Endodermal cell (in vitro differentiated cells): ENCODE results near the gene CRYL1. TPM values are rescaled to one million over a fixed set of nuclear protein-coding genes. Genes with fewer than 3 reads are reported as not detected.
"Not testable (repeated sequence)": the region's sequence is repeated elsewhere in the genome, so short reads cannot be mapped to it uniquely, and the experiment has no call there.

Experiments
- DNase-seq: peaks from one replicate; pipeline ENCODE4 v3.0.0-alpha.2; 2017
- H3K27ac ChIP-seq: 2 replicates; pipeline ENCODE4 v1.5.1; 2013; ENCODE audit warnings: mild to moderate bottlenecking, low read depth, low read length, moderate library complexity
- H3K27me3 ChIP-seq: 2 replicates; pipeline ENCODE4 v1.6.1; 2013; ENCODE audit warnings: mild to moderate bottlenecking, low read length, moderate library complexity; ENCODE audit not compliant: insufficient read depth, control insufficient read depth, poor library complexity, severe bottlenecking
- H3K36me3 ChIP-seq: 2 replicates; pipeline ENCODE4 v1.7.0; 2013; ENCODE audit warnings: mild to moderate bottlenecking, low read length, moderate library complexity; ENCODE audit not compliant: control insufficient read depth, insufficient read depth
- H3K4me1 ChIP-seq: one replicate; pipeline ENCODE4 v1.7.0; 2013; ENCODE audit warnings: low read length; ENCODE audit not compliant: control insufficient read depth, insufficient read depth
- H3K4me3 ChIP-seq: 2 replicates; pipeline ENCODE4 v1.5.1; 2013; ENCODE audit warnings: mild to moderate bottlenecking, low read length, moderate library complexity
- H3K9ac ChIP-seq: 2 replicates; pipeline ENCODE4 v1.6.1; 2013; ENCODE audit warnings: mild to moderate bottlenecking, low read length, moderate library complexity; ENCODE audit not compliant: poor library complexity, severe bottlenecking; ENCODE audit errors: extremely low read depth
- H3K9me3 ChIP-seq: 2 replicates; pipeline ENCODE4 v1.6.1; 2013; ENCODE audit warnings: mild to moderate bottlenecking, low read length, moderate library complexity; ENCODE audit not compliant: control insufficient read depth
- H3K27ac Mint-ChIP-seq: 2 replicates; pipeline ENCODE4 v1.8.0; 2020; ENCODE audit warnings: mixed read lengths
- H3K27me3 Mint-ChIP-seq: 2 replicates; pipeline ENCODE4 v1.8.0; 2021; ENCODE audit warnings: mild to moderate bottlenecking, mixed read lengths; ENCODE audit not compliant: insufficient read depth
- H3K36me3 Mint-ChIP-seq: 2 replicates; pipeline ENCODE4 v1.8.0; 2020; ENCODE audit warnings: low read depth, mixed read lengths
- H3K4me1 Mint-ChIP-seq: 2 replicates; pipeline ENCODE4 v1.8.0; 2020; ENCODE audit warnings: mixed read lengths
- H3K4me3 Mint-ChIP-seq: 2 replicates; pipeline ENCODE4 v1.8.0; 2020; ENCODE audit warnings: mild to moderate bottlenecking, moderate library complexity, mixed read lengths
- H3K9me3 Mint-ChIP-seq: 2 replicates; pipeline ENCODE4 v1.8.0; 2020; ENCODE audit warnings: mild to moderate bottlenecking, mixed read lengths
- WGBS, 2 experiments: methylation state at CpG; one replicate each; pipeline versions ENCODE4 v1.1.5 to v1.1.7; 2013; ENCODE audit warnings: missing lambda C conversion rate in 2 of 2, mixed read lengths in 1 of 2; ENCODE audit not compliant: insufficient coverage in 1 of 2, insufficient read length in 1 of 2; 5-methylcytosine and 5-hydroxymethylcytosine counted together
- total RNA-seq, 2 donors: library from RNA; stranded (reverse); fragmentation: NEBNext Ultra II Directional in 1 of 2; extraction: Animal tissue kit (Norgen Biotek cat#: 25700) in 1 of 2; gene quantifications; 2 replicates in 1 of 2; 3 replicates in 1 of 2; pipeline ENCODE4 v1.2.1, GENCODE V29; 2021
- TF ChIP-seq, protein P1 (sequence below): fragments of 200-600 bp; sonication (generic); conservative IDR thresholded peaks from 2 replicates; pipeline ENCODE4 v1.5.0; 2021; ENCODE audit warnings: antibody characterized with exemption, mild to moderate bottlenecking

CRYL1 gene
- total RNA-seq, 2 donors from 2014 or later: 1.7 to 4.1 TPM

DNA sequence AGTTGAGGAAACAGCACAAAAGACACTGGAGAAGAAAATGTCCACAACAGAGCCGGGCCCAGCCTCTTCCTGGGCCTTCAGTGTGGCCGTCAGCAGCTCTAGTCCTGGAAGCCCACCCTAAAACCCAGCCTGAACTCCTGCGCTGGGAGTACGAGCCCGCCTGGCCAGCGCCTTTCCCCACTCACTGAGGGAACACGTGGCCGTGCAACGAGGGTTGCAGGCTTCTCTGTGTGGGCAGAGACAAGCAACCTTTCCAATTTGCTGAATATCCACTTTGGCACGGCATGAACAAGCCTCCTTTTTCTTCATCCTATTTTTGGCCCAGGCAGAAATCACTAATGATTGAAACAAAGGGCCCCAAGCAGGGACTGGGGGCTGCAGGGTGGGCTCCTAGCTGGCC is 89.2 kb downstream of the CRYL1 start:
- Mint-ChIP-seq H3K4me1 (peaks cover 4% of the 10 kb centered on the region), H3K27me3 (peaks cover 35% of the 10 kb centered on the region), H3K36me3 (no peaks in the 10 kb centered on the region), H3K9me3 (no peaks in the 10 kb centered on the region), H3K27ac (no peak overlapping the region), H3K4me3 (no peak overlapping the region)
- H3K36me3 ChIP-seq: no peaks in the 10 kb centered on the region
- H3K9me3 ChIP-seq: no peaks in the 10 kb centered on the region
- TF ChIP-seq, protein P1, sequence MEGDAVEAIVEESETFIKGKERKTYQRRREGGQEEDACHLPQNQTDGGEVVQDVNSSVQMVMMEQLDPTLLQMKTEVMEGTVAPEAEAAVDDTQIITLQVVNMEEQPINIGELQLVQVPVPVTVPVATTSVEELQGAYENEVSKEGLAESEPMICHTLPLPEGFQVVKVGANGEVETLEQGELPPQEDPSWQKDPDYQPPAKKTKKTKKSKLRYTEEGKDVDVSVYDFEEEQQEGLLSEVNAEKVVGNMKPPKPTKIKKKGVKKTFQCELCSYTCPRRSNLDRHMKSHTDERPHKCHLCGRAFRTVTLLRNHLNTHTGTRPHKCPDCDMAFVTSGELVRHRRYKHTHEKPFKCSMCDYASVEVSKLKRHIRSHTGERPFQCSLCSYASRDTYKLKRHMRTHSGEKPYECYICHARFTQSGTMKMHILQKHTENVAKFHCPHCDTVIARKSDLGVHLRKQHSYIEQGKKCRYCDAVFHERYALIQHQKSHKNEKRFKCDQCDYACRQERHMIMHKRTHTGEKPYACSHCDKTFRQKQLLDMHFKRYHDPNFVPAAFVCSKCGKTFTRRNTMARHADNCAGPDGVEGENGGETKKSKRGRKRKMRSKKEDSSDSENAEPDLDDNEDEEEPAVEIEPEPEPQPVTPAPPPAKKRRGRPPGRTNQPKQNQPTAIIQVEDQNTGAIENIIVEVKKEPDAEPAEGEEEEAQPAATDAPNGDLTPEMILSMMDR: no peak
- DNase-seq: no peak
- H3K4me1 ChIP-seq: no peaks in the 10 kb centered on the region
- H3K9ac ChIP-seq: no peak overlapping the region
- no peaks in the 10 kb centered on the region for H3K27me3 ChIP-seq
- H3K4me3 ChIP-seq: no peak overlapping the region
- 90 to 95% methylated on average over 8 to 10 of the region's 10 CpGs for WGBS, 2 experiments
- H3K27ac ChIP-seq: no peak overlapping the region

DNA sequence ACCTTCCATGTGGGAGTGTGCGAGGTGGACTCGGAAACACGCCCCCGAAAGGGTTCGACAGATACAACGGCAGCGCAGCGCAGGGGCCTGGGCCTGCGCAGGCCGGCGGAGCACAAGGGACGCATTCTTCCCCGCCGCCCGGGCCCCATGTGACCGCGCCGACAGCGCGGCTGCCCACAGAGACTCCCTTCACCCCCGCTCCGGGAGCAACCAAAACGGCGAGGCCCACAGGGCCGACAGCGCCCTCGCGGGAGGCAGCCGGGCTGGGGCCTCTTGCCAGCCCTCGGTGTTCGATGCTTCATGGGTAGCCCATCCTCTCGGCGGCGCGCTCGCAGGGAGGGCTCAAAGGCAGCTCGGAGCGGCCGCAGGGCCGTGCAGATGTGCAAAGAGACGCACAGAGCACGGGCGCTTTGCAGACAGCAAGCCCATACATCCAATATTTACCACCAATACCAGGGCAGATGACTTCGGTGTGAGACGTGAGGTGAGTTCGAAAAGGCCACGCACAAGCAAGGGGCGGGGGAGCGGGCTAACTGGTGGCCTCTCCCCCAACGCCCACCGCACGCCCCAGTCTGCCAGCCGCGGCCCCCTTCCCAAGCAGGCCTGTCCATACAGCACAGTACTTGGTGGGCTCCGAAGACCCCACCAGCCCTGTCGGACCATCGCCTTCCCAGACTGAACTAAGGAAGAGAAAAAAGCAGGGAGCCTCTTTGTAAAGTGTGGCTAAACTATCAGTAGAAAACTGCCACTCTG is 89.9 kb downstream of the CRYL1 start:
- DNase-seq: no peak
- no peak overlapping the region for H3K27ac Mint-ChIP-seq
- H3K4me3 Mint-ChIP-seq: no peak overlapping the region
- no peaks in the 10 kb centered on the region for H3K36me3 Mint-ChIP-seq
- H3K27me3 Mint-ChIP-seq: peaks cover 35% of the 10 kb centered on the region
- H3K9me3 Mint-ChIP-seq: no peaks in the 10 kb centered on the region
- peaks cover 2% of the 10 kb centered on the region for H3K4me1 Mint-ChIP-seq
- no peak overlapping the region for H3K27ac ChIP-seq
- H3K27me3 ChIP-seq: no peaks in the 10 kb centered on the region
- no peak overlapping the region for H3K4me3 ChIP-seq
- TF ChIP-seq, protein P1: no peak
- 94 to 96% methylated on average over 32 to 57 of the region's 57 CpGs for WGBS, 2 experiments
- H3K36me3 ChIP-seq: no peaks in the 10 kb centered on the region
- H3K9me3 ChIP-seq: no peaks in the 10 kb centered on the region
- no peaks in the 10 kb centered on the region for H3K4me1 ChIP-seq
- H3K9ac ChIP-seq: no peak overlapping the region

DNA sequence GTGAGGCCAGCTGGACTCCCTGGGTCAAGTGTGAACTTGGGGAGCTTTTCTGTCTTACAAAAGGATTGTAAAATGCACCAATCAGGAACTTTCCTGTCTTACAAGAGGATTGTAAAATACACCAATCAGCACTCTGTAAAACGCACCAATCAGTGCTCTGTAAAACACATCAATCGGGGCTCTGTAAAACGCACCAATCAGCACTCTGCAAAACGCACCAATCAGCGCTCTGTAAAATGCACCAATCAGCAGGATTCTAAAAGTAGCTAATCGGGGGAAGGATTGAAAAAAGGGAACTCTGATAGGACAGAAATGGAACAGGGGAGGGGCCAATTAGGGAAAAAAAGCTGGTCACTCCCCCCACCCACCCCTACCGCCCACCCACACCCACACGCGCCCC is 91.4 kb downstream of the CRYL1 start:
- H3K36me3 ChIP-seq, H3K4me1 Mint-ChIP-seq, H3K9me3 ChIP-seq, H3K9ac ChIP-seq, H3K4me1 ChIP-seq, H3K4me3 ChIP-seq, H3K36me3 Mint-ChIP-seq, H3K27me3 ChIP-seq, DNase-seq, H3K27ac ChIP-seq, H3K4me3 Mint-ChIP-seq, H3K9me3 Mint-ChIP-seq, H3K27ac Mint-ChIP-seq: not testable (repeated sequence)
- peaks cover 35% of the 10 kb centered on the region for H3K27me3 Mint-ChIP-seq
- WGBS, 2 experiments: 95 to 96% methylated on average over 6 of the region's 9 CpGs
